Calu3 (cell line): Measurements from ENCODE around the gene PIGR. TPM values are rescaled to one million over a fixed set of nuclear protein-coding genes. Genes with fewer than 3 reads are reported as not detected.

Experiments
- BruUV-seq: library from RNA; stranded (reverse); fragments of 400-500 nt; replicated peaks from 2 replicates; lab custom pipeline; 2021; lab: Mats Ljungman, UMichigan
- CTCF ChIA-PET: fragments of 300-600 bp; sonication (Branson Sonifier 250); formaldehyde crosslinking; loops from one replicate; lab custom pipeline; 2022; ENCODE audit warnings: antibody characterized with exemption; lab: Charles Lee
- DNase-seq: peaks from one replicate; pipeline ENCODE4 v3.0.0; 2022
- H3K27ac Mint-ChIP-seq: one replicate; pipeline ENCODE4 v1.8.0; 2022; ENCODE audit warnings: mixed read lengths; ENCODE audit not compliant: unreplicated experiment
- H3K27me3 Mint-ChIP-seq: one replicate; pipeline ENCODE4 v1.8.0; 2022; ENCODE audit warnings: mixed read lengths; ENCODE audit not compliant: unreplicated experiment
- H3K36me3 Mint-ChIP-seq: one replicate; pipeline ENCODE4 v1.8.0; 2022; ENCODE audit warnings: mild to moderate bottlenecking, moderate library complexity, mixed read lengths; ENCODE audit not compliant: insufficient read depth, unreplicated experiment
- H3K4me1 Mint-ChIP-seq: one replicate; pipeline ENCODE4 v1.8.0; 2022; ENCODE audit warnings: mild to moderate bottlenecking, low read depth, mixed read lengths; ENCODE audit not compliant: unreplicated experiment
- H3K4me3 Mint-ChIP-seq: one replicate; pipeline ENCODE4 v1.8.0; 2022; ENCODE audit warnings: mild to moderate bottlenecking, low read depth, moderate library complexity, mixed read lengths; ENCODE audit not compliant: unreplicated experiment
- H3K9me3 Mint-ChIP-seq: one replicate; pipeline ENCODE4 v1.8.0; 2022; ENCODE audit warnings: low read depth, mixed read lengths; ENCODE audit not compliant: unreplicated experiment
- CTCF ChIP-seq: fragments of 200-600 bp; IDR thresholded peaks from one replicate; pipeline ENCODE4 v1.8.0; 2022; ENCODE audit warnings: antibody characterized with exemption; ENCODE audit not compliant: unreplicated experiment
- intact Hi-C: fragments of 100-400 bp; cut with micrococcal nuclease; formaldehyde crosslinking; loops from one replicate; pipeline ENCODE4 v1.10.0; 2022; ENCODE audit not compliant: unreplicated experiment
- total RNA-seq: library from RNA; stranded (reverse); gene quantifications from 2 replicates; pipeline ENCODE4 v1.2.3, GENCODE V29; 2022

Gene PIGR
- total RNA-seq, 1 experiment from 2014 or later, result 367 TPM

- Mint-ChIP-seq H3K4me1 (peaks cover 11% of the 10 kb centered on the region), H3K36me3 (no peaks in the 10 kb centered on the region), H3K9me3 (no peaks in the 10 kb centered on the region), H3K27me3 (no peaks in the 10 kb centered on the region), H3K4me3 (no peak overlapping the region), H3K27ac (no peak overlapping the region)
- TF ChIP-seq CTCF, result no peak
- CTCF ChIA-PET, result no interaction called here
- no peak for DNase-seq
- no TSS peak for BruUV-seq
- intact Hi-C loops, result no loop called here
These were observed 15.4 kb upstream of the PIGR start for GRCh38 chr1:206961668-206962067.

- Mint-ChIP-seq H3K27ac (no peak overlapping the region), H3K27me3 (no peaks in the 10 kb centered on the region), H3K36me3 (no peaks in the 10 kb centered on the region), H3K4me1 (peaks cover 19% of the 10 kb centered on the region), H3K9me3 (no peaks in the 10 kb centered on the region), H3K4me3 (no peak overlapping the region)
- CTCF ChIA-PET, result interaction anchor here (1.2 kb wide), 1 partner anchor 26 kb away, joined by 3 read pairs; no protein-coding TSS in a partner anchor
- no peak for TF ChIP-seq CTCF
- no peak for DNase-seq
- intact Hi-C loops, result no loop called here
- no TSS peak for BruUV-seq
These were observed 14.6 kb upstream of the PIGR start for GRCh38 chr1:206960676-206961386.

DNA sequence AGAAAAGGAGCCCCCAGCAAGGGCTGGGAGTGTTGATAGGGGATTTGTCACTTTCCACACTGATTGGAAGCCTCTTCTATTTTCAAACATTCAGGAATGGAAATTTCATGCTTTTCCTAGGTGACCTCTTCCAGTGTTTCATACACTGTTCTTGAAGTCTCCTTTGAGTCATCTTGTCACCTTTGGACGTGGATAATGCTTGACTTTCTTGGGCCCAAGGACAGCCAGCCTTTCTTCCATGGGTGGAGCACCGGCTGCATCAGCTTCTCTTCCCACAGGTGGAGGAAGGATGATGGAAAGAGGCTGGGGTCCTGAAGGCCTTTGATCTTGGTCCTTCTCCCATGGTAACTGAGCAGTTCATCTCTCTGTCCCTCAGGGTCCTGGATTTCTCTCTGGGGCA, 11.9 kb upstream of the PIGR start:
- TF ChIP-seq CTCF, result no peak
- no peaks in the 10 kb centered on the region for H3K27me3 Mint-ChIP-seq
- CTCF ChIA-PET, result no interaction called here
- DNase-seq, result no peak
- no peak overlapping the region for H3K4me3 Mint-ChIP-seq
- no peaks in the 10 kb centered on the region for H3K9me3 Mint-ChIP-seq
- intact Hi-C loops, result no loop called here
- BruUV-seq, result no TSS peak
- no peak overlapping the region for H3K27ac Mint-ChIP-seq
- peaks cover 4% of the 10 kb centered on the region for H3K36me3 Mint-ChIP-seq
- H3K4me1 Mint-ChIP-seq, result peaks cover 37% of the 10 kb centered on the region

- intact Hi-C loops, result no loop called here
- DNase-seq, result no peak
- peaks cover 42% of the 10 kb centered on the region for H3K4me1 Mint-ChIP-seq
- no peaks in the 10 kb centered on the region for H3K9me3 Mint-ChIP-seq
- no peak overlapping the region for H3K27ac Mint-ChIP-seq
- CTCF ChIA-PET, result no interaction called here
- H3K36me3 Mint-ChIP-seq, result peaks cover 8% of the 10 kb centered on the region
- BruUV-seq, result no TSS peak
- TF ChIP-seq CTCF, result no peak
- no peaks in the 10 kb centered on the region for H3K27me3 Mint-ChIP-seq
- H3K4me3 Mint-ChIP-seq, result no peak overlapping the region
These were observed 11.4 kb upstream of the PIGR start for GRCh38 chr1:206957639-206958038.
